IMR-90 (cell line): ENCODE measurements around the gene MXRA8. TPM values are rescaled to one million over a fixed set of nuclear protein-coding genes. Genes with fewer than 3 reads are reported as not detected.

Experiments used
- ATAC-seq: fragments of 200-7000 bp; cut with Tn5 transposase; 2 replicates; pipeline ENCODE4 v1.9.1; 2020; ENCODE audit warnings: low read depth, mild to moderate bottlenecking, moderate library complexity
- BruUV-seq: library from RNA; stranded (reverse); fragments of 400-500 nt; replicated peaks from 2 replicates; lab custom pipeline; 2021; lab: Mats Ljungman, UMichigan
- CTCF ChIA-PET: fragments of 300-600 bp; formaldehyde crosslinking; extraction: SDS; loops from one replicate; lab custom pipeline; 2021; ENCODE audit warnings: antibody characterized with exemption; lab: Yijun Ruan, JAX
- POLR2A ChIA-PET: fragments of 300-600 bp; sonication (Branson Sonifier 250); formaldehyde crosslinking; loops from one replicate; lab custom pipeline; 2022; ENCODE audit warnings: antibody characterized with exemption; ENCODE audit not compliant: unreplicated experiment; lab: Charles Lee
- DNase-seq: peaks from one replicate; pipeline ENCODE4 v3.0.0; 2013
- H2AFZ ChIP-seq: replicated peaks from 2 replicates; pipeline ENCODE3; 2013; ENCODE audit warnings: low read length, mild to moderate bottlenecking; ENCODE audit not compliant: poor library complexity
- H2AK5ac ChIP-seq: 2 replicates; pipeline ENCODE4 v1.6.1; 2013; ENCODE audit warnings: low read depth, low read length, inconsistent platforms
- H2AK9ac ChIP-seq: replicated peaks from 2 replicates; pipeline ENCODE3; 2013; ENCODE audit warnings: mild to moderate bottlenecking, low read depth, low read length, moderate library complexity; ENCODE audit not compliant: poor library complexity
- H2BK120ac ChIP-seq: 2 replicates; pipeline ENCODE4 v1.6.1; 2013; ENCODE audit warnings: low read depth, low read length, inconsistent platforms
- H2BK15ac ChIP-seq: 3 replicates; pipeline ENCODE4 v1.6.1; 2013; ENCODE audit warnings: low read depth, low read length, inconsistent platforms
- H2BK20ac ChIP-seq: 2 replicates; pipeline ENCODE4 v1.6.1; 2013; ENCODE audit warnings: low read depth, mild to moderate bottlenecking, inconsistent platforms, low read length, moderate library complexity
- H2BK5ac ChIP-seq: 2 replicates; pipeline ENCODE4 v1.6.1; 2013; ENCODE audit warnings: mild to moderate bottlenecking, low read depth, low read length, inconsistent platforms; ENCODE audit not compliant: poor library complexity, severe bottlenecking
- H3K14ac ChIP-seq: replicated peaks from 2 replicates; pipeline ENCODE4 v1.6.1; 2013; ENCODE audit warnings: low read depth, low read length, inconsistent platforms
- H3K18ac ChIP-seq: 2 replicates; pipeline ENCODE4 v1.6.1; 2013; ENCODE audit warnings: low read depth, low read length, control low read depth
- H3K23ac ChIP-seq: 2 replicates; pipeline ENCODE4 v1.6.1; 2013; ENCODE audit warnings: low read depth, low read length, inconsistent platforms
- H3K27ac ChIP-seq: 2 replicates; pipeline ENCODE4 v1.5.1; 2013; ENCODE audit warnings: mild to moderate bottlenecking, control low read depth, low read length; ENCODE audit not compliant: insufficient read depth
- H3K27me3 ChIP-seq: 2 replicates; pipeline ENCODE4 v1.6.1; 2013; ENCODE audit warnings: low read length; ENCODE audit not compliant: control insufficient read depth, insufficient read depth
- H3K36me3 ChIP-seq: 2 replicates; pipeline ENCODE4 v1.6.1; 2013; ENCODE audit warnings: low read length, mixed read lengths; ENCODE audit not compliant: control insufficient read depth, insufficient read depth
- H3K4ac ChIP-seq: 2 replicates; pipeline ENCODE4 v1.6.1; 2013; ENCODE audit warnings: low read depth, low read length, inconsistent platforms
- H3K4me1 ChIP-seq: 2 replicates; pipeline ENCODE4 v1.6.1; 2013; ENCODE audit warnings: low read length, mixed read lengths; ENCODE audit not compliant: control insufficient read depth, insufficient read depth
- H3K4me2 ChIP-seq: 2 replicates; pipeline ENCODE4 v1.6.1; 2013; ENCODE audit warnings: low read depth, mild to moderate bottlenecking, control low read depth, low read length, moderate library complexity
- H3K4me3 ChIP-seq: 2 replicates; pipeline ENCODE4 v1.5.1; 2013; ENCODE audit warnings: low read depth, mild to moderate bottlenecking, control low read depth, low read length, moderate library complexity; ENCODE audit not compliant: insufficient read depth
- H3K56ac ChIP-seq: 2 replicates; pipeline ENCODE4 v1.6.1; 2013; ENCODE audit warnings: low read length, inconsistent platforms; ENCODE audit not compliant: insufficient read depth; ENCODE audit errors: extremely low read depth
- H3K79me1 ChIP-seq, 2 experiments: 2 replicates each; pipeline ENCODE4 v1.6.1; 2013; ENCODE audit warnings: low read length in 2 of 2, inconsistent platforms in 1 of 2, low read depth in 1 of 2
- H3K9ac ChIP-seq: 2 replicates; pipeline ENCODE4 v1.6.1; 2013; ENCODE audit warnings: low read depth, low read length, control low read depth
- H3K9me1 ChIP-seq: 2 replicates; pipeline ENCODE4 v1.6.1; 2013; ENCODE audit warnings: low read length, inconsistent platforms; ENCODE audit not compliant: insufficient read depth
- H3K9me3 ChIP-seq: 2 replicates; pipeline ENCODE4 v1.6.1; 2013; ENCODE audit warnings: low read length; ENCODE audit not compliant: control insufficient read depth, insufficient read depth
- H4K20me1 ChIP-seq: 2 replicates; pipeline ENCODE4 v1.6.1; 2013; ENCODE audit warnings: low read length, inconsistent platforms; ENCODE audit not compliant: insufficient read depth
- H4K5ac ChIP-seq: 2 replicates; pipeline ENCODE4 v1.6.1; 2013; ENCODE audit warnings: mild to moderate bottlenecking, low read depth, low read length, control low read depth
- H4K8ac ChIP-seq, 2 experiments: 2 replicates each; pipeline ENCODE4 v1.6.1; 2013; ENCODE audit warnings: low read depth in 2 of 2, low read length in 2 of 2, control low read depth in 1 of 2, inconsistent platforms in 1 of 2
- H4K91ac ChIP-seq: 2 replicates; pipeline ENCODE4 v1.6.1; 2013; ENCODE audit warnings: low read depth, low read length, inconsistent platforms; ENCODE audit not compliant: insufficient read depth
- CEBPB ChIP-seq: IDR thresholded peaks from 2 replicates; pipeline ENCODE4 v1.6.1; 2012; ENCODE audit warnings: low read depth, low read length, improper control_type of control experiment
- CHD1 ChIP-seq: IDR thresholded peaks from 2 replicates; pipeline ENCODE4 v1.6.1; 2012; ENCODE audit warnings: low read depth, low read length, improper control_type of control experiment
- FOS ChIP-seq: fragments of 150-350 bp; IDR thresholded peaks from 2 replicates; pipeline ENCODE4 v1.6.1; 2016; ENCODE audit warnings: low read depth, low read length
- MAFK ChIP-seq: IDR thresholded peaks from 2 replicates; pipeline ENCODE4 v1.6.1; 2012; ENCODE audit warnings: low read depth, low read length, improper control_type of control experiment
- MXI1 ChIP-seq: IDR thresholded peaks from 2 replicates; pipeline ENCODE4 v1.6.1; 2012; ENCODE audit warnings: low read depth, mild to moderate bottlenecking, low read length, moderate library complexity, borderline replicate concordance
- NFE2L2 ChIP-seq: fragments of 150-350 bp; IDR thresholded peaks from 2 replicates; pipeline ENCODE4 v1.6.1; 2016; ENCODE audit warnings: low read depth, mild to moderate bottlenecking, low read length
- RCOR1 ChIP-seq: IDR thresholded peaks from 2 replicates; pipeline ENCODE4 v1.6.1; 2012; ENCODE audit warnings: mild to moderate bottlenecking, low read length, improper control_type of control experiment; ENCODE audit not compliant: insufficient replicate concordance
- RFX5 ChIP-seq: IDR thresholded peaks from 2 replicates; pipeline ENCODE4 v1.8.0; 2012; ENCODE audit warnings: low read depth, mild to moderate bottlenecking, low read length, moderate library complexity
- WGBS, 2 experiments: methylation state at CpG; one replicate each; pipeline versions ENCODE4 v1.1.5 to v1.1.7; 2013; ENCODE audit warnings: missing lambda C conversion rate in 2 of 2; ENCODE audit not compliant: insufficient read length in 1 of 2; ENCODE audit errors: extremely low coverage in 2 of 2; 5-methylcytosine and 5-hydroxymethylcytosine counted together
- dilution Hi-C: fragments of 300-500 bp; cut with HindIII; formaldehyde crosslinking; loops from one replicate; pipeline ENCODE4 v1.14.3; 2018; ENCODE audit warnings: low sequenced_read_pairs; ENCODE audit not compliant: unreplicated experiment
- in situ Hi-C: fragments of 300-500 bp; cut with MboI; formaldehyde crosslinking; loops from 3 replicates; pipeline ENCODE4 v1.14.3; 2019; ENCODE audit warnings: low sequenced_read_pairs, inconsistent platforms, mixed read lengths
- intact Hi-C: fragments of 100-400 bp; cut with micrococcal nuclease; formaldehyde crosslinking; loops from 2 replicates; pipeline ENCODE4 v1.10.0; 2022
- polyA plus RNA-seq, 3 experiments: library from polyadenylated mRNA; depleted of rRNA; stranded (reverse); fragments of >200 nt; gene quantifications; 2 replicates each; pipeline ENCODE4 v1.2.3, GENCODE V29; 2012; ENCODE audit warnings: low replicate concordance in 1 of 3
- total RNA-seq: library from RNA; depleted of rRNA; stranded (reverse); fragments of >200 nt; gene quantifications from 2 replicates; pipeline ENCODE4 v1.2.3, GENCODE V29; 2012
- TF ChIP-seq, protein P1 (sequence below): fragments of 150-350 bp; IDR thresholded peaks from 2 replicates; pipeline ENCODE4 v1.6.1; 2017; ENCODE audit warnings: mild to moderate bottlenecking, antibody characterized with exemption, low read length, low read depth
- TF ChIP-seq, protein P2 (sequence below): conservative IDR thresholded peaks from 2 replicates; pipeline ENCODE4 v1.5.1; 2012; ENCODE audit warnings: mild to moderate bottlenecking, low read depth, low read length, improper control_type of control experiment

MXRA8 gene
- total and polyA plus RNA-seq, 2 of the 4 experiments (the other 2 are of a cell fraction): 92.5 to 469 TPM

DNA sequence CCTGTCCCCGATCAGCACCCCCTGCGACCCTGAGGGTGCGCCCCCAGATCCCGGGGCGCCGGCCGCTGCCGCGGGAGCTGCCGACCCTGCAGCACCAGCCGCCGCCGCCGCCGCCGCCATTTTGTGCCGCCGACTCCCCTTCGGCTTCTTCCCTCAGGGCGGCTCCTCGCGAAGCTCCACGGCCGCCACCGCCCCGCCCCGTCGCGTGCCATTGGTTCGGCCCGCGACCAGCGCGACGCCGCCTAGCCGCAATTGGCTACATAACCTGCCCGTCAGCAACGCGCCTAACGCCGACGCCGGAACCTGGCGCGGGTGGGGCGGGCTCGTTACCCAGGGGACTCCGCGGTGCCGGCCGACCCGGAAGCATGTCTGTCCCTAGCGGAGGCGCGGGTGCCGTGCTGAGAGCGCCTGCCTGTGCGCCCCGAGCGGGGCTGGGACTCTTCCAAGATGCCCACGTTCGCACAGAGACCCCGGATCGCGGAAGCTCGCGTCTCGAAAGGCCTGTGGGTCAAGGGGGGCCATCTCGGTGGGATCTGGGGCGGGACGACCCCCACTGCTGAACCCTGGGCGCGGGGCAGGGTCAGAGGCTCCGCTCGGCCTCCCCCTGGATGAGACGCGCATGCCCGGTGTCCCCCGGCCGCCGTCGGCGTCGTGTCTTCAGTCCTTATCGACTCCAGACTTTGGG is 41.0 kb upstream of the MXRA8 start, which contains the start of gene CCNL2 (continued):
- TF ChIP-seq, protein P1, sequence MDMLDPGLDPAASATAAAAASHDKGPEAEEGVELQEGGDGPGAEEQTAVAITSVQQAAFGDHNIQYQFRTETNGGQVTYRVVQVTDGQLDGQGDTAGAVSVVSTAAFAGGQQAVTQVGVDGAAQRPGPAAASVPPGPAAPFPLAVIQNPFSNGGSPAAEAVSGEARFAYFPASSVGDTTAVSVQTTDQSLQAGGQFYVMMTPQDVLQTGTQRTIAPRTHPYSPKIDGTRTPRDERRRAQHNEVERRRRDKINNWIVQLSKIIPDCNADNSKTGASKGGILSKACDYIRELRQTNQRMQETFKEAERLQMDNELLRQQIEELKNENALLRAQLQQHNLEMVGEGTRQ: no peak

GRCh38 chr1:1398677-1399186 is 40.4 kb upstream of the MXRA8 start:
- no peak overlapping the region for H2BK20ac ChIP-seq
- ChIA-PET CTCF (interaction anchor here (0.7 to 1.0 kb wide), 2 partner anchors 10 to 23 kb away, joined by 3 to 4 read pairs; no protein-coding TSS in a partner anchor), POLR2A (no interaction called here)
- DNase-seq (no peak), ATAC-seq (no peak; the same call in 1 of the 2 replicates)
- 0% methylated on average over 27 of the region's 54 CpGs; no CpG with 5 or more reads in 1 of the 2 experiments for WGBS, 2 experiments
- peak overlapping the region; percentile 92 for H3K4ac ChIP-seq
- no peaks in the 10 kb centered on the region for H3K9me3 ChIP-seq
- H2BK120ac ChIP-seq: peak overlapping the region; percentile 41; the same call in 1 of the 2 replicates
- H2BK15ac ChIP-seq: no peak overlapping the region
- peaks cover 51% of the 10 kb centered on the region for H3K36me3 ChIP-seq
- H3K18ac ChIP-seq: no peak overlapping the region; the same call in 1 of the 2 replicates
- H4K8ac ChIP-seq: peak overlapping the region; percentile 79 to 99
- TF ChIP-seq, protein P2, sequence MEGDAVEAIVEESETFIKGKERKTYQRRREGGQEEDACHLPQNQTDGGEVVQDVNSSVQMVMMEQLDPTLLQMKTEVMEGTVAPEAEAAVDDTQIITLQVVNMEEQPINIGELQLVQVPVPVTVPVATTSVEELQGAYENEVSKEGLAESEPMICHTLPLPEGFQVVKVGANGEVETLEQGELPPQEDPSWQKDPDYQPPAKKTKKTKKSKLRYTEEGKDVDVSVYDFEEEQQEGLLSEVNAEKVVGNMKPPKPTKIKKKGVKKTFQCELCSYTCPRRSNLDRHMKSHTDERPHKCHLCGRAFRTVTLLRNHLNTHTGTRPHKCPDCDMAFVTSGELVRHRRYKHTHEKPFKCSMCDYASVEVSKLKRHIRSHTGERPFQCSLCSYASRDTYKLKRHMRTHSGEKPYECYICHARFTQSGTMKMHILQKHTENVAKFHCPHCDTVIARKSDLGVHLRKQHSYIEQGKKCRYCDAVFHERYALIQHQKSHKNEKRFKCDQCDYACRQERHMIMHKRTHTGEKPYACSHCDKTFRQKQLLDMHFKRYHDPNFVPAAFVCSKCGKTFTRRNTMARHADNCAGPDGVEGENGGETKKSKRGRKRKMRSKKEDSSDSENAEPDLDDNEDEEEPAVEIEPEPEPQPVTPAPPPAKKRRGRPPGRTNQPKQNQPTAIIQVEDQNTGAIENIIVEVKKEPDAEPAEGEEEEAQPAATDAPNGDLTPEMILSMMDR: no peak
- TF ChIP-seq RCOR1: no peak
- TF ChIP-seq MAFK: no peak
- no peak for TF ChIP-seq RFX5
- no peak for TF ChIP-seq NFE2L2
- no peak for TF ChIP-seq CHD1
- no peak for TF ChIP-seq FOS
- peak; percentile 35; the same call in 1 of the 2 replicates for TF ChIP-seq MXI1
- no peak for TF ChIP-seq CEBPB
- no TSS peak for BruUV-seq
- H4K91ac ChIP-seq: peak overlapping the region; percentile 73
- H2AK5ac ChIP-seq: peak overlapping the region; percentile 95
- H3K4me3 ChIP-seq: peak overlapping the region; percentile 97
- H3K27me3 ChIP-seq: no peaks in the 10 kb centered on the region
- peak overlapping the region; percentile 89 for H3K4me2 ChIP-seq
- peak overlapping the region; percentile 92 for H3K56ac ChIP-seq
- H3K14ac ChIP-seq: peak overlapping the region; percentile 97
- peak overlapping the region; percentile 80 for H4K5ac ChIP-seq
- intact Hi-C loops: loop anchor here (2.0 kb wide), 2 partner anchors 50 to 72 kb away; partner anchors contain the start of genes ATAD3B and DVL1
- H3K4me1 ChIP-seq: peaks cover 12% of the 10 kb centered on the region
- dilution Hi-C loops: no loop called here
- H2BK5ac ChIP-seq: peak overlapping the region; percentile 88
- H3K9ac ChIP-seq: peak overlapping the region; percentile 96
- H2AK9ac ChIP-seq: peak overlapping the region; percentile 99
- H3K27ac ChIP-seq: peak overlapping the region; percentile 96
- peaks cover 11% of the 10 kb centered on the region for H3K9me1 ChIP-seq
- H3K23ac ChIP-seq: peak overlapping the region; percentile 97
- H4K20me1 ChIP-seq: peaks cover 34% of the 10 kb centered on the region; the same call in 1 of the 2 replicates
- in situ Hi-C loops: no loop called here
- peak overlapping the region; percentile 94 for H2AFZ ChIP-seq
- H3K79me1 ChIP-seq: peaks cover 24 to 62% of the 10 kb centered on the region in 2 experiments
